ENCODE data around the gene SMIM10. TPM values are rescaled to one million over a fixed set of nuclear protein-coding genes. Genes with fewer than 3 reads are reported as not detected.
A peak's percentile ranks its signal among the peaks of the same experiment; 100 is the strongest.

Gene SMIM10
- total and polyA plus RNA-seq, 2 of the 13 experiments (the other 11 are each of a cell fraction or from before 2014, with no cell fraction given): not detected

GRCh38 chrX:134948333-134949241 is 42.2 kb upstream of the SMIM10 start (continued):
- TF ChIP-seq, protein P1, sequence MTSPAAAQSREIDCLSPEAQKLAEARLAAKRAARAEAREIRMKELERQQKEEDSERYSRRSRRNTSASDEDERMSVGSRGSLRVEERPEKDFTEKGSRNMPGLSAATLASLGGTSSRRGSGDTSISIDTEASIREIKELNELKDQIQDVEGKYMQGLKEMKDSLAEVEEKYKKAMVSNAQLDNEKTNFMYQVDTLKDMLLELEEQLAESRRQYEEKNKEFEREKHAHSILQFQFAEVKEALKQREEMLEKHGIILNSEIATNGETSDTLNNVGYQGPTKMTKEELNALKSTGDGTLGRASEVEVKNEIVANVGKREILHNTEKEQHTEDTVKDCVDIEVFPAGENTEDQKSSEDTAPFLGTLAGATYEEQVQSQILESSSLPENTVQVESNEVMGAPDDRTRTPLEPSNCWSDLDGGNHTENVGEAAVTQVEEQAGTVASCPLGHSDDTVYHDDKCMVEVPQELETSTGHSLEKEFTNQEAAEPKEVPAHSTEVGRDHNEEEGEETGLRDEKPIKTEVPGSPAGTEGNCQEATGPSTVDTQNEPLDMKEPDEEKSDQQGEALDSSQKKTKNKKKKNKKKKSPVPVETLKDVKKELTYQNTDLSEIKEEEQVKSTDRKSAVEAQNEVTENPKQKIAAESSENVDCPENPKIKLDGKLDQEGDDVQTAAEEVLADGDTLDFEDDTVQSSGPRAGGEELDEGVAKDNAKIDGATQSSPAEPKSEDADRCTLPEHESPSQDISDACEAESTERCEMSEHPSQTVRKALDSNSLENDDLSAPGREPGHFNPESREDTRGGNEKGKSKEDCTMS (CRISPR knock-in tag; conservative IDR thresholded peaks at IDR 0.05): no peak
- TF ChIP-seq HMG20B (CRISPR knock-in tag; conservative IDR thresholded peaks at IDR 0.05) (no peak), SSRP1 (CRISPR knock-in tag; IDR thresholded peaks at IDR 0.05) (no peak), ZNF530 (CRISPR knock-in tag; IDR thresholded peaks at IDR 0.05; ENCODE audit: low read depth) (no peak), ISL2 (CRISPR knock-in tag; IDR thresholded peaks at IDR 0.05) (peak; percentile 28; the same call in 1 of the 2 replicates), ZFX (CRISPR knock-in tag; IDR thresholded peaks at IDR 0.05; ENCODE audit: low read depth) (no peak), TCF12 (IDR thresholded peaks at IDR 0.05) (no peak), TCF12 (CRISPR knock-in tag; IDR thresholded peaks at IDR 0.05) (no peak), ZNF180 (CRISPR knock-in tag; IDR thresholded peaks at IDR 0.05; ENCODE audit: borderline replicate concordance, low read depth) (no peak), TCF7 (IDR thresholded peaks at IDR 0.05; ENCODE audit: low read depth) (0 out of 2 replicates have a peak, but pooled peaks have one; percentile 27), NFKB2 (CRISPR knock-in tag; IDR thresholded peaks at IDR 0.05; ENCODE audit: borderline replicate concordance) (no peak), ZNF746 (CRISPR knock-in tag; IDR thresholded peaks at IDR 0.05) (no peak), ZNF646 (CRISPR knock-in tag; IDR thresholded peaks at IDR 0.05) (no peak), PHB2 (IDR thresholded peaks at IDR 0.05; ENCODE audit: partially characterized antibody) (no peak), ZSCAN9 (CRISPR knock-in tag; IDR thresholded peaks at IDR 0.05; ENCODE audit: borderline replicate concordance) (no peak)
- TF ChIP-seq, protein P2, sequence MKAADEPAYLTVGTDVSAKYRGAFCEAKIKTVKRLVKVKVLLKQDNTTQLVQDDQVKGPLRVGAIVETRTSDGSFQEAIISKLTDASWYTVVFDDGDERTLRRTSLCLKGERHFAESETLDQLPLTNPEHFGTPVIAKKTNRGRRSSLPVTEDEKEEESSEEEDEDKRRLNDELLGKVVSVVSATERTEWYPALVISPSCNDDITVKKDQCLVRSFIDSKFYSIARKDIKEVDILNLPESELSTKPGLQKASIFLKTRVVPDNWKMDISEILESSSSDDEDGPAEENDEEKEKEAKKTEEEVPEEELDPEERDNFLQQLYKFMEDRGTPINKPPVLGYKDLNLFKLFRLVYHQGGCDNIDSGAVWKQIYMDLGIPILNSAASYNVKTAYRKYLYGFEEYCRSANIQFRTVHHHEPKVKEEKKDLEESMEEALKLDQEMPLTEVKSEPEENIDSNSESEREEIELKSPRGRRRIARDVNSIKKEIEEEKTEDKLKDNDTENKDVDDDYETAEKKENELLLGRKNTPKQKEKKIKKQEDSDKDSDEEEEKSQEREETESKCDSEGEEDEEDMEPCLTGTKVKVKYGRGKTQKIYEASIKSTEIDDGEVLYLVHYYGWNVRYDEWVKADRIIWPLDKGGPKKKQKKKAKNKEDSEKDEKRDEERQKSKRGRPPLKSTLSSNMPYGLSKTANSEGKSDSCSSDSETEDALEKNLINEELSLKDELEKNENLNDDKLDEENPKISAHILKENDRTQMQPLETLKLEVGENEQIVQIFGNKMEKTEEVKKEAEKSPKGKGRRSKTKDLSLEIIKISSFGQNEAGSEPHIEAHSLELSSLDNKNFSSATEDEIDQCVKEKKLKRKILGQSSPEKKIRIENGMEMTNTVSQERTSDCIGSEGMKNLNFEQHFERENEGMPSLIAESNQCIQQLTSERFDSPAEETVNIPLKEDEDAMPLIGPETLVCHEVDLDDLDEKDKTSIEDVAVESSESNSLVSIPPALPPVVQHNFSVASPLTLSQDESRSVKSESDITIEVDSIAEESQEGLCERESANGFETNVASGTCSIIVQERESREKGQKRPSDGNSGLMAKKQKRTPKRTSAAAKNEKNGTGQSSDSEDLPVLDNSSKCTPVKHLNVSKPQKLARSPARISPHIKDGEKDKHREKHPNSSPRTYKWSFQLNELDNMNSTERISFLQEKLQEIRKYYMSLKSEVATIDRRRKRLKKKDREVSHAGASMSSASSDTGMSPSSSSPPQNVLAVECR (CRISPR knock-in tag; IDR thresholded peaks at IDR 0.05; ENCODE audit: borderline replicate concordance): no peak
